ENCODE data around the gene EFCAB14.
"Not testable (repeated sequence)": the region's sequence is repeated elsewhere in the genome, so short reads cannot be mapped to it uniquely, and the experiment has no call there.

EFCAB14 gene

DNA sequence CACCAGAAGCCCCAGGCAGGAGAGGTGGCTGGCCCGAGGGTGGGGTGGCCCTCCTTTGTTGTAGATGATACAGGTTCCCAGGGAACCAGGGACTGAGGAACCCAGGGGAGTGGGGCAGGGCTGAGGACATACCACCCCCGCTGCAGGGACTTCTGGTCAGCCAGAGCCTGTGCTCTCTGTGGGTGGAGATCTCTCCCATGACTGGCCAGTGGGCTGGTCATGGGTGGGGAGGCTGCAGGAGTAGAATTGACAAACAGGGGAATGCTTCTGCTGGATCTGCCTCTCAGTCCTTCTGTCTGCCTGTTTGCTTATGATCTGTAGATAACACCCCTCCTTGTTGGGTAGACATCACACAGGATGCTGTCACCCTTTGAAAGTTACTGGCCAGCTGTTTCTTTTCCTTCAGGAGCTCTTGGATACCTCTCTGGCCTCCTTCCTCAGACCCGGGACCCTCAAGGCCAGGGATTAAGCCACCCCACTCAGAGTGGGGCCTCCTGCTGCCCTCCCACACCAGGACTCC, 2.8 kb upstream of the EFCAB14 start:
- no peak for DNase-seq

DNA sequence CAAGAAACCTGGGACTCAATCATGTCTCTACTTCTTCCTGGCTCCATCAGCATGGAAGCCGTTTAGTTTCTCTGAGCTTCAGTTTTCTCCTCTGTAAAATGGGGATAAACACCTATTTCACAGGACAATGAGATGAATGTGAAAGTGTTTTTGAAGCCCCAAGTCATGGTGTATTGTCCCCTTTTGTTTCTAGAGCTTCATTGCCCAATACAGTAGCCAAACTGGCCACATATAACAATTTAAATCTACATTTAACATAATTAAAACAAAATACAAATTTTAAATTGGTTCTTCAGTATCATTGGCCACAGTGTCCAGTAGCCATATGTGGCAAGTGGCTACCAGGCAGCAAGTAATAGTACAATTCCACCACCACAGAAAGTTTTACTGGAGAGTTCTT, 2.3 kb upstream of the EFCAB14 start:
- DNase-seq = no peak

DNA sequence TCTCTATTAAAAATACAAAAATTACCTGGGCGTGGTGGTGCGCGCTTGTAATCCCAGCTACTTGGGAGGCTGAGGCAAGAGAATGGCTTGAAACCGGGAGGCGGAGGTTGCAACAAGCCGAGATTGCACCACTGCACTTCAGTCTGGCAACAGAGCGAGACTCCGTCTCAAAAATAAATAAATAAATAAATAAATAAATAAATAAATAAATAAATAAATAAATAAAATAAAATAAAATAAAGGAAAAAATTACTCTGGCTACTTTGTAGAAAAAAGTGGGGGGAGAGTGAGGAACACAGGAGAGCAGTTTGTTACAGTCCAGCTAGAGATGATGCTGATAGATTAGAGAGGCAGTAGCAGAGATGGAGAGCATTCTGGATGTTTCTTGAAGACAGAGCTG, 1.4 kb upstream of the EFCAB14 start:
- not testable (repeated sequence) for DNase-seq

DNA sequence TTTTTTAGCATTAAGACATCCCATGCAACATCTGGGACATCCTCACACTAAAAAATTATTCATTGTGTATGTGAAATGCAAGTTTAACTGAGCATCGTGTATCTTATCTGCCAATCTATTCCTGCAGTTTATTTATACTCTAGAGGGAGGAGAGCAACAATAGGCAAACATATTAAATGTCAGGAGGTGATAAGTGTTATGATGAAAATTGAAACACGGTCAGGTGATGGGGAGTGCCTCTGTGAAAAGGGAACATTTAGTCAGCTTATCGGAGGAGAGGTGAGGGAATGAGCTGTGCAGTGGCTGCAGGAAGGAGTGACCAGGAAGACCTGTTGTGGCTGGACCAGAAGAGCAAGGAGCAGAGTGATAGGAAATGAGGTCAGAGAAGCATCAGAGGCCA, 775 bp upstream of the EFCAB14 start:
- DNase-seq = no peak

DNA sequence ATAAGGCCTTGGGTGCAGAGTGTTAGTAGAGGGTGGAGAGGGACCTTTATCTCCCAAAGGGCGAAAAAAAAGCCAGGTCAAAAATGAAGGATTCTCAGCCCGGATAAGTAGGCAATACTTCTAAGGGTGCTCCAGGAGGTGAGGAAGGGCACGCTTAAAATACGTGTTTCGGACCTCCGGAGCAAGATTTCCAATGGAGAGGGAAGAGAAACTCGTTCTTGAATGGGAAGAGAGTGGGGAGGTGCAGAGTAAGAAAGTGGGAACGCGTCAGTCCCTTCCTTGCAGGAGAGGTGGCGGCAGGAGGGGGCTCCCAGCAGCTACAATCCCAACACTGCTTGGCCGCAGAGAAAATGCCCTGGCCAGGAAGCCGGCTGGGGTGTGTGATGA, 581 bp downstream of the EFCAB14 start:
- no peak for DNase-seq

DNA sequence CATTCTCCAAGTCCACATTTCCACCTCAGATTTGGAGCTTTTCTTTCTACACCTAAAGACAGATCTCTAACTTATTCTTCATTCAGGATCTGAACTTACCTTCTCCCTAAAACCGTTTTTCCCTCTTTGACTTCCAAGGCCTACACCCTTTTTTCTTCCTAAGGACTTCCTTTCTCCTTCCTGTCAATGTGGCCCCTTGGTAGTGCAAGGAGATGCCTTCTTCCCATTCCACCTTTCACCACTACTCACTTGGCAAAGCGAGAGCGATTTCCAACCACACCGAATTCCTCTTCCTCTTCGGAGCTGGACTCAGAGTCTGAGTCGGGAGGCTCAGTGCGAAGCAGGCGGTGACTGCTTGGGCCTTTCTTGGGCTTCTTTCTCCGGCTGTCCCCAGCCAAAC, 1.3 kb downstream of the EFCAB14 start:
- no peak for DNase-seq

DNA sequence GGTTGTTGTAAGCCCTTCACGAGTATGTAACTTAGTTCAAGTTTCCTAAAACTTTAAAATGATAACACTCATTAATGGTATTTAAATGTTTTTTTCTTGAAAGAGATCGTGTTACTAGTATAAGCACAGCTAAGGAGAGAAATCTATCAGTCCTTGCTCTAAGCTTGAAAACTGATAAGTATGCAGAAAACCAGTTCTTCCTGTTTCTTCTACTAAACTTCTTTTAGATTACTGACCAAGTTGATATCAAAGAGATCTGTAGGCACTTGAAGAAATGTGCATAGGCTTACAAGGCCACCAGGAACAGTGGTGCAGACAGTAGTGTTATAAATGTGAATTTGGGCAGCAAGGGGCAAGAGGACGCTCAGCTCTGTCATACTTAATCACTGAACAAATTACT, 3.9 kb downstream of the EFCAB14 start:
- no peak for DNase-seq

DNA sequence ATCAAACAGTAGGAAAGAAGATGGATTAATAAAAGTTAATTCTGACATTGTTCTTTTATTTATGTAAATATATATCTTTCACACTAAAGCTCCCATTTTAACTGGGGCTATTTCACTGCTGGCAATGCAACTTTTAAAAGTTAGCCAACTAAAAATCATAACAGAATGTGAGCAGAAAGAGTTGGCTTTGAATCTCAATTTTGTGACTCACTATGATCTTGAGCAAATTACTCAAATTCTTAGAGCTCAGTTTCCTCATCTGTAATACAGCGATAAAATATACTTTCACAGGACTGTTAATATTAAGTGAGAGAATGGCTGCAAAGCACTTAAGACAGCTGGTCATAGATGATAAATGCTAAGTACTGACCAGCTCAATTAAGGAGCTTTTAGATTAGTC, 10.8 kb downstream of the EFCAB14 start:
- no peak for DNase-seq

DNA sequence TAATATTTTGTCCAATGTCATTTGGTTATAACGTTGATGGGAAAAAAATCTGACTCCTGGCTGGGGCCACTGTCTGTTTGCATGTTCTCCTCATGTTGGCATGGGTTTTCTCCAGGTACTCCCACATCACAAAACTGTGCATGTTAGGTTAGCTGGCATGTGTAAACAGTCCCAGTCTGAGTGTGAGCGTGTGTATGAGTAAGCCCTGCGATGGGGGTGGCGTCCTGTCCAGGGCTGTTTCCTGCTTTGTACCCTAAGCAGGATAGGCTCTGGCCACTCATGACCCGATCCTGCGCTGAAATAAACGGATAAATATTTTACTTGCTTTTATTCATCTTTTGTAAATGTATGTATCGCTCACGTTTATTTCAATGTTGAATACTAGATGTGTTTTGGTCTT, 13.5 kb downstream of the EFCAB14 start:
- DNase-seq = no peak

DNA sequence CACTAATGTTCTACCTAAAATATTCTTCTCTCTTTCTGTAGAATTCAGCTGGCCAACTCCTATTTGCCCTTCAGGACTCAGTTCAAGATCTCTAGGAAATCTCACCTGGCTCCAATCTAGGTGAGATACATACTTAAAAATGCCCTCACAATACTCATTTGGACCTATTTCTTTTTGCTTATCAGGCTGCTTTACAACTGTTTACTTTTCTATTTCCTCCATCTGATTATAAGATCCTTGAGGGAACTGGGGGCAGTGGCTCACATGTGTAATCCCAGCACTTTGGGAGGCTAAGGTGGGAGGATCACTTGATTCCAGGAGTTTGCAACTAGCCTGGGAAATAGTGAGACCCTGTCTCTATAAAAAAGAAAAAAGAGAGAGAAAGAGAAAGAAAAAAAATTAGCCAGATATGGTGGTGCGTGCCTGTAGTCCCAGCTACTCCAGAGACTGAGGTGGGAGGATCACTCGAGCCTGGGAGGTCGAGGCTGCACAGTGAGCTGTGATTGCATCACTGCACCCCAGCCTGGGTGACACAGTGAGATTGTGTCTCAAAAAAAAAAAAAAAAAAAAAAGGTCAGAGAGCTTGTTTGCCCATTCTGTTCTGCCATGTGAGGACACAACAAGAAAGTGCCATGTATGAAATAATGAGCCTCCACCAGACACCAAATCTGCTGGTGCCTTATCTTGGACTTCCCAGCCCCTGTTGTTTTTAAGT, 14.8 kb downstream of the EFCAB14 start:
- DNase-seq = no peak

DNA sequence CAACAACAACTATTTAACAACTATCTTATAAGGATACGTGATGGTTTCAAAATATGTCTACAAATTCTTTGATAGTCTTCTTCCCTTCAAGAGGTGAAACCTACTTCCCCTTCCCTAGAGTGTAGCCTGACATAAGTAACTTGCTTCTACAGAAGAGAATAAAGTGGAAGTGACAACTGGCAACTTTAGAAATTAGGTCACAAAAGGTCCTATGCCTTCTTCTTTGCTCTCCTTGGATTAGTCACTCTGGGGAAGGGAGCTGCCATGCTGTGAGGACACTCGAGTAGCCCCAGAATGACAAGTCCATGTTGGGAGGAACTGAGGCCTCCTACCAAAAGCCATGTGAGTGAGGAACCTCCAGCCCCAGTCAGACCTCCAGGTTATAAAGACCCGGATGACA, 19.2 kb downstream of the EFCAB14 start:
- DNase-seq = peak in 1 of 2 donors; percentile 44

DNA sequence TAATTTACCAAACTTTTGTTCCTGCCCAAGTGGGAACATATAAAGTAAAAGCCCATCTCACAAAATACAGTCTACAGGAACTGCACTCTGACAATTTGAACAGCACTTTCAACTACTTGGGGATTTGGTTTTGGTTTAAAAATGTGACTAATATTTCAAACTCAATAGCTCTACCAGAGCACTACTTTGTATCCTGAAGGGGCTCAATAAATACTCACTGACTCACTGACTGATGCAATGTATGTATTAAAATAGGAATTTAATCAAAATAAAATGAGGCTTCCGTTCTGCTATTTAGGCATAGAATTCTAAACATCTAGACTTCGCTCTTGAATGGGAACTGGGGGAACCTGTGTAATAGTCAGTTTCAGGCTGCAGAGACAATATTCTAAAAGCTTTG, 21.9 kb downstream of the EFCAB14 start:
- DNase-seq = no peak

DNA sequence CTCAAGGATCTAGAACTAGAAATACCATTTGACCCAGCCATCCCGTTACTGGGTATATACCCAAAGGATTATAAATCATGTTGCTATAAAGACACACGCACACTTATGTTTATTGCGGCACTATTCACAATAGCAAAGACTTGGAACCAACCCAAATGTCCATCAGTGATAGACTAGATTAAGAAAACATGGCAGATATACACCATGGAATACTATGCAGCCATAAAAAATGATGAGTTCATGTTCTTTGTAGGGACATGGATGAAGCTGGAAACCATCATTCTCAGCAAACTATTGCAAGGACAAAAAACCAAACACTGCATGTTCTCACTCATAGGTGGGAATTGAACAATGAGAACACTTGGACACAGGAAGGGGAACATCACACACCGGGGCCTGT, 24.2 kb downstream of the EFCAB14 start:
- not testable (repeated sequence) for DNase-seq

DNA sequence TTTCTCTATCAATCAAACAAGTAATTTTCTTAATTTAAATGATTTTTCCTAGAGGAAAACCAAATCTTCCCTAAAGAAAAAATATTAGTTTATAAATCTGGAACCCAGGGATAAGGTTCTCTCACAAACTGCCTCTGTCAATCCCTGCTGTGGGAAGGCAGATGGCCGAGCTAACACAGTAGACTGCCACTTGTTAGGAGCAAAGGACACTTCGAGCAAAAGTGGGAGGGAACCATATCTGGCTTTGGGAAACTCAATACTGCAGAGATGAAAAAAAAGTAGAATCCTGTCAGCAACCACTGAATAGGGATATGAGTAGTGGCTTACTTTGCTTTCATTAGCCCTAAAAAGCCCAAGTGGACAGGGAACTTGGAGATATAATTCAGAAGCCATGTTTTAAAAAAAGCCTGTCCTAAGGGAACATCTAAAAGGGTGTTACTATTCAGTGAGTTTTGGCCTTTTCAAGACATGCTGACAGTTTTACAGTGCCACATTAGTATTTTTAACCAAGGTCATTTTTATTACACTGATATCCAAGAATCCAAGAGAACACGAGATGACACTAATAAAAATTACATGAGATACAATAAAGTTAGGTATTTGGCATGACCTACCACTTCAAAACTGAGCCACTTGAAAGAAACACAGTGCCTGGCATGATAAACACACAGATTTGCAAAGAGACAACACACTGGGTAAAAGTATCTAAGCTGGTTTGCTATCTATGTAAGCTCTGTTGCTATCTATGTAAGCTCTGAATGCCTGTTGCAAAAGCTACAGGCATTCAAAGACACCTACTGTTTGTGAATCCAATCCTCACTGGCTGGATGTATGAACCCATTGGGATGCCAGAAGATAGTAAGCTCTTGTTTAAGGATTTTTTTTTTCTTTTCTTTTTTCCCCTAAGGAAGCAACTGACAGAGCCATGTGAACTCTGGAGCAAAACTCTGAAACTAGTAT, 25.8 kb downstream of the EFCAB14 start:
- DNase-seq = no peak

DNA sequence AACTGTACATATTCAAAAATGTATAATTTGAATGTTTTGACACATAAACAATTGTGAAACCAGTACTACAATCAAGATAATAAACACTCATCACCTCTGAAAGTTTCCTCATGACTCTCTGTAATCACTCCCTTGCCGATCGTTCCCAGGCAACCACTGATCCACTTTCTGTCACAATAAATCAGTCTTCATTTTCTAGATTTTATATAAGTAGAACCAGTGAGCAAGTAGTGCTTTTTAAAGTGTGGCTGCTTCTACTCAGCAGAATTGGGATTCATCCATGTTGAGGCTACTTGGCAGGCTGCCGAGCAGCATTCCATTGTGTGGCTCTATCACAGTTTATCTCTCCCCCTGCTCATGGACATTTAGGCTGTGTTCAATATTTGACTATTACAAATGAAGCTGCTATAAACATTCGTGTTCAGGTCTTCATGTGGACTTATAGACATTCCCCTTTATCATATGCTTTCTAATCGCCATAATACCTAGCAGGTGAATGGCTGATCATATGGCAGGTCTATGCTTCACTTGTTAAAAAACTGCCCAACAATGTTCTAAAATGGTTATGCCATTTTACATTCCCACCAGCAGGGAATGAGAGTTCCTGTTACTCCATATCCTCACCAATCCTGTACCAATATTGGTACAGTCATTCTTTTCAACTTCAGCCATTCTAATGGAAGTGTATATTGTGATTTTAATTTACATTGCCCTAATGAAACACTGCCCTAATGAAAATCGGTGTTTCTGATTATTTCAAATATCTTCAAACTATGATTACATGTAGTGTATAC, 26.7 kb downstream of the EFCAB14 start:
- DNase-seq = no peak

DNA sequence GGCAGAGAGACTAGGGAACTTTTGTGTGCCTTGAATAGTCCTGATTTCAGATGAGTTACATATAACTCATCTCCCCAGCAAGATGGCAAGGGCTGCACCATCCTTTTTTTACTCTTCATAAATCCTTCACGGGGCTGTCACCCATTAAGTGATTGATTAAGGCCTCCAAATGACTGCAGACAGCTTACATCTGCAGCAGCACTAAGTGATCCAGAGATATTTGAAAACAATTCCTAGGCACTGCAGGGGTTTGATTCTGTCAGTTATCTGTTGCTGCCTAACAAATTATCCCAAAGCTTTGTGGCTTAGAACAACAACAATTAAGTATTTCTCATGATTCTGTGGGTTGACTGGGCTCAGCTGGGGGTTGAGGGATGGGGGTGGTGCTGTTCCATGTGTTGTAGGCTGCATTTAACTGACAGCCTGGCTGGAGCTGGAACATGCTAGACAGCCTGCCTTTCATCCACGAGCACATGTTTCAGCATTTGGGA, 27.9 kb downstream of the EFCAB14 start:
- no peak for DNase-seq

DNA sequence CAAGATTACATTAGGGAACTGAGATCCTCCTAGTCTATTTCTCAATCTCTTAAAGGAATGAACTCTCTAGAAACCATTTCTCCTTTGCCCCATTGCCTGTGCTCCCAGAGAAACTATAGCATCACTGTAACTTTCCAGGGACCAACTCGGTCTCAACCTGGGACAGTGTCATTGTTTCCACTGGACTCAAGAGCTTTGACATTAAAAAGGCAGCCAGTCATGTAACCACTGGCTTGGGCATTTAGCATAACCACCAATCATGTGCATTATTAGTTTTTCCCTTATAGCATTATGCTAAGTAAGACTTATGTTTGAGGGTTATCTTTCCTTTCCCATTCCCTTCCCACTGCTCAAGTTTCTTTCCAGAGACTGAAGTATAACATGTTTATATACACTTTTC, 29.0 kb downstream of the EFCAB14 start:
- DNase-seq = no peak

DNA sequence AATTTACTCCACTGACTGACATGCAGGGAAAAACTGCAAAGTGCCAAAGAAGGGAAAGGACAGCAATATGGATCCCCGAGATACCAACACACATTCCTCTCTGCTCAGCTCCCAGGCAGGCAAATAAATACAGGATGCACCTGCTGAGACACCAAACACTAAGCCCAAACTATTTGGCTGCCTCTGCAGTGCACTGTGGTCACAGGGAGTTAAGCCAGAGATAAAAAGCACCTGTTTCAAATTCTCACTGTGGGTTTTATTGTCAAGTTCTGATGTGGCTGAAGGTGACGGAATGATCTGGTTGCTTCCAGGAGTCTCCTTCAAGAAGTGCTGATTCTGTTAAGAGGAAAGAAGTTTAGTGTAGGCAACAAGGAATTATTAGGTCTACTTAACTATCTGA, 29.6 kb downstream of the EFCAB14 start:
- DNase-seq = no peak

DNA sequence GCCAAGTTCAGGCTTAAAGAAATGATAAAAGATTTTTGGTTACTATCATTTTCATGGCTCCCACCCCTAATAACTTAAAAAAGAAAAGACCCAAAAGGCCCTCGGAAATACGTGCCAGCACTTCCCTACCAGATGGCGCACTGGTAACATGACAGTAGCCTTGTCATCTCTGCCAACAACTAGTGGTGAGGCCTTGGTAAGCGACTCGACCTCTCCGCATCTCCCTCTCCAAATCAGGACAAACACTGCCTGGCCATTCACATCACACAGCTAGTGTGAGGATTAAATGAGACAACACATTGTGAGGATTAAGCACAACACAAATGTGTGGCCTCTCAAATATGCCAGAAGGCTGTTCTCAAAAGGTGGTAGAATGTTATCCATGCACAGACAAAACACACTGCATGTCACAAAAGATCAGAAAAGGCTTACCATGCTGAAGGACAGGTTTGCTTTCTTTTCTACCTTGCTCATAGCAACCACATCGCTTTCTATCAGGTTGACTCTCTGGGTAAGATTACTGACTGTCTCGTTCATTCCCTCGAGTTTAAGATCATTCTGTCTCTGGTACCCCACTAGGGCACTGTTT, 30.9 kb downstream of the EFCAB14 start:
- DNase-seq = no peak

DNA sequence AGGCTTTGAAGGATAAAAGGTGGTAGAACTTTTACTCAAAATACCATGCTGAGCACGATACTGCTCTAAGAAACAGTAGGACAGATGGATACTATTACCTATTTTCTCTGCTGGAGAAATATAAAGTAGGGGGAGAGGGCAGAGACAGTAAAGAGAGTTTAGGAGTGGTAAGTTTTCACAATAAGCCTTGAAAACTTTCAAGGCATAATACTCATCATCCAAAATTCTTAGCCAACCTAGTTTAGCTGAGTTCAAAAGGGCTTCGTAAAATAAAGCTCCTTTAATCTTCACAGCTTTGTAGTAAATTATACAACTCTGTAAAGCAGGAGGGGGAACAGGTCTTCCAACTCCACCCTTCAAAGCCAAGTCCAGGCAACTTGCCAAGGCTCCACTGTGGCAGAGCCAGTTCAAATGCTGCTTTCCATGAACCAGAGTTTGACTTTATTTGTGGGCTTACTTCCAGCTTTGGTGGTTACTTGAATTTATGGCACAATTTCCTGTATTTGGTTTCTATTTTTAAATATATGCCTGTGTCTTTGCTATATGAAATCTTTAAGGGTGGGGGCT, 31.7 kb downstream of the EFCAB14 start:
- DNase-seq = no peak

DNA sequence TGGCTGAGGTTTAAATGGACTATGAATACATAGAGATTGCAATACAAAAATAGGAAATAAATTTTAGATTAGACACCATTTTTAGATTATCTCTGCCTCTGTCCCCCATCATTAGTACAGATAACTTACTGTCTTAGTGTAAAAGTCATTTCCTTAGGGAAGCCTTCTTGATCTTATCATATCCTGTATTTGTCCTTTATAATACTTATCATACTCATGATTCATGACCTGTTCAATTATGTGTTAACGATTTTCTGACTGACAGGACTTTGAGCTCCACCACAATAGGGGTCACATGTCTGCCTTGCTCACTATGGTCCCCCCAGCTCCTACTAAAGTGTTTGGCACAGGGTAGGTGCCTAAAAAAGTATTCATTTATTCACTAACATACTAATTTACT, 32.7 kb downstream of the EFCAB14 start:
- DNase-seq = no peak

DNA sequence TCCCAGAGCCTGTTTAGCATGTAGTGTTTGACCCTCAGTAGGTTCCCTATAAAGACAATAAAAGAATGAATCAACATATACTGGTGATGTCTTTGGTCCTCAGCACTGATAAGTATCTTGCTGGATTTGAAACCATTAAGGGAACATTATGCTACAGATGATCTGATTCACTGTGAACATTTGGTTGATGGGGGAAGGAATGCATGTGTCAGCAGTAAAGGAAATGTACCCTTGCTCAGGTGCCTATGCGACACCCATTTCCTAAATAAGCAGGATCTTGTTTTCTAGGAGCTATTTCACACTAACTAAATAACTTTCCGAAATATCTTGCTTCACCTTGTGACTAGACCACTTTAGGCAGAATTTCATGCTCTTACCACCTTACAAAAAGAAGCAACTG, 34.2 kb downstream of the EFCAB14 start:
- no peak for DNase-seq
